Esophagus squamous epithelium (tissue), 4 donors: Measurements from ENCODE around the gene TBC1D10A.

Source experiments
- CTCF ChIP-seq, 6 experiments: fragments of 450-650 bp in 4 of 6; fragments of 200-600 bp in 2 of 6; sonication (generic) in 2 of 6; IDR thresholded peaks; one replicate each; pipeline ENCODE4 v1.5.1; 2016 to 2019; ENCODE audit warnings: antibody characterized with exemption in 6 of 6, mild to moderate bottlenecking in 4 of 6, moderate library complexity in 4 of 6
- POLR2A ChIP-seq, 4 donors: fragments of 450-650 bp; IDR thresholded peaks; one replicate each; pipeline ENCODE4 v1.6.1; 2017; ENCODE audit warnings: antibody characterized with exemption in 4 of 4, mild to moderate bottlenecking in 4 of 4, moderate library complexity in 3 of 4

- TF ChIP-seq CTCF (IDR thresholded peaks at IDR 0.05) (peak; percentile 74 to 88 (median 85)), POLR2A (IDR thresholded peaks at IDR 0.05) (peak in 1 of 4 donors; percentile 55)
Observed at GRCh38 chr22:30287648-30288418, 38.9 kb downstream of the TBC1D10A start.
